CD4-positive, alpha-beta T cell (primary cell): ENCODE data around the gene TMEM164. TPM values are rescaled to one million over a fixed set of nuclear protein-coding genes. Genes with fewer than 3 reads are reported as not detected.

Source experiments
- ATAC-seq: fragments of 200-7000 bp; cut with Tn5 transposase; one replicate; pipeline ENCODE4 v1.10.0; 2022; ENCODE audit warnings: mild to moderate bottlenecking; ENCODE audit not compliant: poor library complexity
- CTCF ChIA-PET: fragments of 350-600 bp; sonication (Branson Sonifier 250); formaldehyde crosslinking; loops from one replicate; lab custom pipeline; 2021; ENCODE audit warnings: antibody characterized with exemption, inconsistent platforms; lab: Charles Lee
- POLR2A ChIA-PET: fragments of 350-600 bp; sonication (Branson Sonifier 250); formaldehyde crosslinking; loops from one replicate; lab custom pipeline; 2021; ENCODE audit warnings: antibody characterized with exemption, inconsistent platforms; lab: Charles Lee
- DNase-seq, 14 experiments: peaks; one replicate each; pipeline ENCODE4 v3.0.0-alpha.2; 2013 to 2020; ENCODE audit warnings: mixed read lengths in 2 of 14
- H3K27ac ChIP-seq, 2 donors: one replicate each; pipeline versions ENCODE4 v1.5.1 to v1.7.0; 2013; ENCODE audit warnings: low read length in 2 of 2, low read depth in 1 of 2, mild to moderate bottlenecking in 1 of 2
- H3K27me3 ChIP-seq, 2 experiments: 1 replicate in 1 of 2; 2 replicates in 1 of 2; pipeline versions ENCODE4 v1.6.1 to v1.7.0; 2013; ENCODE audit warnings: low read length in 2 of 2, control low read depth in 1 of 2, mild to moderate bottlenecking in 1 of 2, moderate library complexity in 1 of 2; ENCODE audit not compliant: insufficient read depth in 2 of 2, control insufficient read depth in 1 of 2
- H3K36me3 ChIP-seq: one replicate; pipeline ENCODE4 v1.6.1; 2013; ENCODE audit warnings: low read length, control low read depth; ENCODE audit not compliant: insufficient read depth
- H3K4me1 ChIP-seq: one replicate; pipeline ENCODE4 v1.6.1; 2013; ENCODE audit warnings: low read length, control low read depth; ENCODE audit not compliant: insufficient read depth
- H3K4me3 ChIP-seq: one replicate; pipeline ENCODE4 v1.5.1; 2013; ENCODE audit warnings: mild to moderate bottlenecking, low read length, moderate library complexity
- H3K9me3 ChIP-seq, 2 experiments: 1 replicate in 1 of 2; 2 replicates in 1 of 2; pipeline versions ENCODE4 v1.6.1 to v1.7.0; 2013; ENCODE audit warnings: low read length in 2 of 2, mild to moderate bottlenecking in 2 of 2, control low read depth in 1 of 2, moderate library complexity in 1 of 2; ENCODE audit not compliant: control insufficient read depth in 1 of 2, insufficient read depth in 1 of 2
- H3K27ac Mint-ChIP-seq: one replicate; pipeline ENCODE4 v1.8.0; 2020; ENCODE audit warnings: mixed read lengths
- H3K27me3 Mint-ChIP-seq: one replicate; pipeline ENCODE4 v1.8.0; 2021; ENCODE audit warnings: mixed read lengths
- H3K36me3 Mint-ChIP-seq: one replicate; pipeline ENCODE4 v1.8.0; 2021; ENCODE audit warnings: low read depth, mixed read lengths
- H3K4me1 Mint-ChIP-seq: one replicate; pipeline ENCODE4 v1.8.0; 2021; ENCODE audit warnings: low read depth, mixed read lengths
- H3K4me3 Mint-ChIP-seq: one replicate; pipeline ENCODE4 v1.8.0; 2020; ENCODE audit warnings: mild to moderate bottlenecking, mixed read lengths
- H3K9me3 Mint-ChIP-seq: one replicate; pipeline ENCODE4 v1.8.0; 2020; ENCODE audit warnings: mixed read lengths
- intact Hi-C, 2 experiments: fragments of 100-400 bp; cut with DNase I in 1 of 2; cut with micrococcal nuclease in 1 of 2; formaldehyde crosslinking; loops; one replicate each; pipeline versions ENCODE4 v1.15.1 to v1.9.0; 2023 to 2025; cut with DNase I, micrococcal nuclease
- microRNA-seq: library from miRNA; unstranded; fragments of <30 nt; microRNA quantifications from one replicate; pipeline ENCODE4 v1.2.0, GENCODE V29; 2021; ENCODE audit warnings: borderline microRNAs expressed, borderline replicate concordance
- total RNA-seq, 174 experiments: library from RNA in 2 of 174; stranded (reverse) in 2 of 174; gene quantifications; one replicate each; pipeline ENCODE4 v1.2.3 and lab custom pipeline; 2021 to 2026
- TF ChIP-seq, protein P1 (sequence below): fragments of 200-600 bp; IDR thresholded peaks from one replicate; pipeline ENCODE4 v1.8.0; 2022; ENCODE audit warnings: antibody characterized with exemption, mild to moderate bottlenecking

The TMEM164 gene
- total RNA-seq, 2 experiments from 2014 or later = 11.1 to 13.4 TPM

DNA sequence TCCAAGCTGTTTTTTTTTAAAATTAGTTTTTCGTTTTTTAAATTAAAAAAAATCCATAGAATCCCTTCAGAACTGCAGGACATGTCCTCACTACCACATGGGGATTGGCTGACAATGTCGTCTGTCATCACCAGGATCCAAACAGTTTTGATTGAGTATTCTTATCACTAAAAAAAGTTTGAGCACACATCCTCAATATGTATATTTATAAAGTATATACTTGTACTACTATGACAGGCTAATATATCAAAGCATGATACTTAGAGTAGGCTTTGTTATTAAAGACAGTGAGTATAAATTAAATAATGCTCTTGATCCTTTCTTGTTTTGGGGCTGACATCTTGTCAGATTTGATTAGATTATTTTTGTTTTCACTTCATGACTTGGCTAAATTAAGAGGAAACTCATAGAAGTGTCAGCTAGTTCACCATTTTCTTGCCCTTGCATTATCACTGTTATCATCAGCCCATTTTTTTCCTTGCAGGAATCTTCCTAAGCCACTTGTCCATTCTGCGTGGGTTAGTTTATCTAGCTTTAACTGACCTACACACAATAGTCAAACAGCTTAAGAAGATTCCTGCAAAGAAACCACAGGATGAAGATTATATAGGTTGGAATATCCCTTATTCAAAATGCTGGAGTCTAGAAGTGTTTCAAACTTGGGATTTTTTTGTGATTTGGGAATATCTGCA, 222.2 kb downstream of the TMEM164 start:
- ChIA-PET POLR2A (no interaction called here), CTCF (no interaction called here)
- no peaks in the 10 kb centered on the region for H3K27me3 Mint-ChIP-seq
- TF ChIP-seq, protein P1, sequence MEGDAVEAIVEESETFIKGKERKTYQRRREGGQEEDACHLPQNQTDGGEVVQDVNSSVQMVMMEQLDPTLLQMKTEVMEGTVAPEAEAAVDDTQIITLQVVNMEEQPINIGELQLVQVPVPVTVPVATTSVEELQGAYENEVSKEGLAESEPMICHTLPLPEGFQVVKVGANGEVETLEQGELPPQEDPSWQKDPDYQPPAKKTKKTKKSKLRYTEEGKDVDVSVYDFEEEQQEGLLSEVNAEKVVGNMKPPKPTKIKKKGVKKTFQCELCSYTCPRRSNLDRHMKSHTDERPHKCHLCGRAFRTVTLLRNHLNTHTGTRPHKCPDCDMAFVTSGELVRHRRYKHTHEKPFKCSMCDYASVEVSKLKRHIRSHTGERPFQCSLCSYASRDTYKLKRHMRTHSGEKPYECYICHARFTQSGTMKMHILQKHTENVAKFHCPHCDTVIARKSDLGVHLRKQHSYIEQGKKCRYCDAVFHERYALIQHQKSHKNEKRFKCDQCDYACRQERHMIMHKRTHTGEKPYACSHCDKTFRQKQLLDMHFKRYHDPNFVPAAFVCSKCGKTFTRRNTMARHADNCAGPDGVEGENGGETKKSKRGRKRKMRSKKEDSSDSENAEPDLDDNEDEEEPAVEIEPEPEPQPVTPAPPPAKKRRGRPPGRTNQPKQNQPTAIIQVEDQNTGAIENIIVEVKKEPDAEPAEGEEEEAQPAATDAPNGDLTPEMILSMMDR = no peak
- no peak overlapping the region for H3K4me3 Mint-ChIP-seq
- Histone ChIP-seq H3K36me3 (no peaks in the 10 kb centered on the region), H3K4me3 (no peak overlapping the region), H3K27me3 (no peaks in the 10 kb centered on the region), H3K9me3 (no peaks in the 10 kb centered on the region), H3K4me1 (peaks cover 7% of the 10 kb centered on the region), H3K27ac (no peak overlapping the region)
- no peaks in the 10 kb centered on the region for H3K9me3 Mint-ChIP-seq
- peak overlapping the region; percentile 51 for H3K27ac Mint-ChIP-seq
- ATAC-seq (no peak), DNase-seq (no peak)
- H3K4me1 Mint-ChIP-seq = peaks cover 52% of the 10 kb centered on the region
- peaks cover 9% of the 10 kb centered on the region for H3K36me3 Mint-ChIP-seq
- intact Hi-C loops = loop anchor here (5.0 to 10.0 kb wide), 2 partner anchors 87 to 90 kb away; partner anchors contain the start of gene AMMECR1 (in 1 of the 2)

DNA sequence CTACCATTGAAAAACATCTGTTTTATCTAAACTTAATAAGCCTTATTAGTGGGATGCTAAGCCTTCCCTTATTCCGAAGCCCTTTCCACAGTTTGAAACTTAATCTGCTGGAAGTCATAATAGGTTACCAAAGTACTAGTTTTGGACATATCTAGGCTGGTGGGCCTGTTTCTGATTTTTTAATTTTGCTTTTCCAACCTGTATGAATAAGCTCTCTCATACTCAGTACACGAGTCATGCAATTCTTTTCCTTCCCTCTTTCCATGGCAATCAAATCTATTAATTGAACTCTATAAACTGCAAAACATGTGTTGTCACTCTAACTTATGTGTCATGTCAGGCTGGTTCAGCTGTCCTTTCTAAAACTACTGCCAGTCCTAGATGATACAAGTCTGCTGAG, 224.0 kb downstream of the TMEM164 start:
- no peaks in the 10 kb centered on the region for H3K9me3 ChIP-seq
- Mint-ChIP-seq H3K36me3 (peaks cover 27% of the 10 kb centered on the region), H3K27ac (peak overlapping the region; percentile 93), H3K4me1 (peaks cover 55% of the 10 kb centered on the region), H3K27me3 (no peaks in the 10 kb centered on the region), H3K9me3 (no peaks in the 10 kb centered on the region), H3K4me3 (no peak overlapping the region)
- no peak for DNase-seq
- no peaks in the 10 kb centered on the region for H3K36me3 ChIP-seq
- no peak overlapping the region for H3K4me3 ChIP-seq
- TF ChIP-seq, protein P1 = no peak
- POLR2A ChIA-PET = interaction anchor here (1.1 kb wide), 1 partner anchor 91 kb away, joined by 3 read pairs; the partner anchor contains the start of gene AMMECR1
- CTCF ChIA-PET = no interaction called here
- no peak overlapping the region for H3K27ac ChIP-seq
- no peak for ATAC-seq
- intact Hi-C loops = loop anchor here (5.0 to 10.0 kb wide), 2 partner anchors 85 to 88 kb away; partner anchors contain the start of gene AMMECR1 (in 1 of the 2)
- H3K27me3 ChIP-seq = no peaks in the 10 kb centered on the region
- peaks cover 14% of the 10 kb centered on the region for H3K4me1 ChIP-seq

Small RNA genes lying within 50 kb of the gene (microRNA-seq; reads per million reads assigned to microRNA genes)
- not detected for gene MIR3978
- gene MIR652 = 1,171 reads per million, percentile 87 among the genes with 10 or more reads in this experiment
